Inflammatory macrophage treated with lipopolysaccharide for 1 hour (primary cell): ENCODE results near the gene TH.

Experiments used
- DNase-seq, 2 donors: peaks; one replicate each; pipeline ENCODE4 v3.0.0-alpha.2; 2020 to 2022

The TH gene

GRCh38 chr11:2177076-2177475 lies 5.5 kb upstream of the TH start:
- DNase-seq = no peak

GRCh38 chr11:2176389-2176900 lies 4.8 kb upstream of the TH start:
- DNase-seq = no peak

- DNase-seq = no peak
Measured at GRCh38 chr11:2175659-2176058, 4.0 kb upstream of the TH start.

- no peak for DNase-seq
Measured at GRCh38 chr11:2174361-2174760, 2.7 kb upstream of the TH start.

- DNase-seq = no peak
Measured at GRCh38 chr11:2173761-2174160, 2.1 kb upstream of the TH start.

GRCh38 chr11:2173150-2173693 lies 1.6 kb upstream of the TH start:
- no peak for DNase-seq

GRCh38 chr11:2172676-2173075 lies 1.1 kb upstream of the TH start:
- DNase-seq = no peak

- no peak for DNase-seq
Measured at GRCh38 chr11:2169626-2170570, 1.7 kb downstream of the TH start.

GRCh38 chr11:2169005-2169378 lies 2.6 kb downstream of the TH start:
- no peak for DNase-seq

- DNase-seq = no peak
Measured at GRCh38 chr11:2168286-2169004, 3.2 kb downstream of the TH start.

- no peak for DNase-seq
Measured at GRCh38 chr11:2167141-2168045, 4.2 kb downstream of the TH start.

GRCh38 chr11:2166091-2166851 lies 5.3 kb downstream of the TH start:
- DNase-seq = no peak

- DNase-seq = no peak
Measured at GRCh38 chr11:2165571-2165970, 6.0 kb downstream of the TH start.

GRCh38 chr11:2164861-2165555 lies 6.6 kb downstream of the TH start:
- no peak for DNase-seq

GRCh38 chr11:2164081-2164480 lies 7.5 kb downstream of the TH start:
- DNase-seq = no peak

- DNase-seq = no peak
Measured at GRCh38 chr11:2163428-2163978, 8.1 kb downstream of the TH start.

- DNase-seq = no peak
Measured at GRCh38 chr11:2160736-2161259, 10.8 kb downstream of the TH start, which contains the start of gene INS. Gene INS (minus strand): TSS chr11:2161209. CDS start chr11:2160971, 238 bp downstream.

- DNase-seq = no peak
Measured at GRCh38 chr11:2159536-2160413, 11.8 kb downstream of the TH start.

GRCh38 chr11:2158966-2159365 lies 12.6 kb downstream of the TH start:
- DNase-seq = no peak
